Fibroblast of lung (primary cell): ENCODE results near the gene DYSF.

Experiments used
- EZH2 ChIP-seq: IDR thresholded peaks from 2 replicates; pipeline ENCODE4 v1.5.1; 2012; ENCODE audit warnings: low read length, control low read depth, mild to moderate bottlenecking; ENCODE audit errors: missing control alignments
- TF ChIP-seq, protein P1 (sequence below), 2 donors: IDR thresholded peaks in 1 of 2; conservative IDR thresholded peaks in 1 of 2; 1 replicate in 1 of 2; 2 replicates in 1 of 2; pipeline ENCODE4 v1.5.1; 2011 to 2012; ENCODE audit warnings: low read length in 2 of 2, control low read depth in 1 of 2, inconsistent platforms in 1 of 2, low read depth in 1 of 2, mild to moderate bottlenecking in 1 of 2

DNA sequence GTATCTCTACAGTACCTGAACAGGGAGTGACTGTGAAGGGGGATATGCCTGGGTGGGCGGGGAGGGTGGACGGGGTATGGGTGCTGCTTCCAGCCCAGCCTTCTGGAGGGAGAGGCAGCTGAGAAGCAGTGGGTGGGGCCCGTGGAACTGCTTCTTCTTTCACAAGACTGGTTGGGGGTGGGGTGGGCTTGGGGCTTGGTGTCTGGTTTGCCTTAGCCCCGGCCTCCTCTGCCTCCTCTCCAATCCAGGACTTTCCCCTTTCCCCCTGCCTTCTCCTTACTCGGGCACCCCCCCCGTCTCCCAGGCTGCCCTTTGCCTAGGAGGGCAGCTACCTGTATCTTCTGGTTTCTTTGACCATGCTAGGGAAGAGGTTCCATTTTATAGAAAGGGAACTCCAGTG is 233.4 kb downstream of the DYSF start:
- TF ChIP-seq, protein P1, sequence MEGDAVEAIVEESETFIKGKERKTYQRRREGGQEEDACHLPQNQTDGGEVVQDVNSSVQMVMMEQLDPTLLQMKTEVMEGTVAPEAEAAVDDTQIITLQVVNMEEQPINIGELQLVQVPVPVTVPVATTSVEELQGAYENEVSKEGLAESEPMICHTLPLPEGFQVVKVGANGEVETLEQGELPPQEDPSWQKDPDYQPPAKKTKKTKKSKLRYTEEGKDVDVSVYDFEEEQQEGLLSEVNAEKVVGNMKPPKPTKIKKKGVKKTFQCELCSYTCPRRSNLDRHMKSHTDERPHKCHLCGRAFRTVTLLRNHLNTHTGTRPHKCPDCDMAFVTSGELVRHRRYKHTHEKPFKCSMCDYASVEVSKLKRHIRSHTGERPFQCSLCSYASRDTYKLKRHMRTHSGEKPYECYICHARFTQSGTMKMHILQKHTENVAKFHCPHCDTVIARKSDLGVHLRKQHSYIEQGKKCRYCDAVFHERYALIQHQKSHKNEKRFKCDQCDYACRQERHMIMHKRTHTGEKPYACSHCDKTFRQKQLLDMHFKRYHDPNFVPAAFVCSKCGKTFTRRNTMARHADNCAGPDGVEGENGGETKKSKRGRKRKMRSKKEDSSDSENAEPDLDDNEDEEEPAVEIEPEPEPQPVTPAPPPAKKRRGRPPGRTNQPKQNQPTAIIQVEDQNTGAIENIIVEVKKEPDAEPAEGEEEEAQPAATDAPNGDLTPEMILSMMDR (conservative IDR thresholded peaks at IDR 0.05 in 1 of 2, IDR thresholded peaks at IDR 0.05 in 1 of 2; ENCODE audit: low read depth in 1 of 2, low read length in 2 of 2) = no peak
- no peak for TF ChIP-seq EZH2
